Endothelial cell of umbilical vein (primary cell): ENCODE results near the gene PDE10A. TPM values are rescaled to one million over a fixed set of nuclear protein-coding genes. Genes with fewer than 3 reads are reported as not detected.

ENCODE experiments used
- BruUV-seq: library from RNA; stranded (reverse); fragments of 400-500 nt; replicated peaks from 2 replicates; lab custom pipeline; 2021; lab: Mats Ljungman, UMichigan
- CTCF ChIA-PET: fragments of 300-600, 350-600 bp; sonication (Branson Sonifier 250); formaldehyde crosslinking; loops from one replicate; lab custom pipeline; 2021; ENCODE audit warnings: antibody characterized with exemption, inconsistent platforms; lab: Charles Lee
- POLR2A ChIA-PET: fragments of 300-600, 350-600 bp; sonication (Branson Sonifier 250); formaldehyde crosslinking; loops from one replicate; lab custom pipeline; 2021; ENCODE audit warnings: antibody characterized with exemption, inconsistent platforms; lab: Charles Lee
- DNase-seq: peaks from one replicate; pipeline ENCODE4 v3.0.0-alpha.2; 2011; ENCODE audit warnings: low read depth, low spot score
- FAIRE-seq: peaks from 2 replicates; lab custom pipeline; 2011; peaks lifted over from hg19 to GRCh38; lab: Jason Lieb, UNC
- H2AFZ ChIP-seq: 2 replicates; pipeline ENCODE4 v1.6.0; 2012; ENCODE audit warnings: low read depth, low read length, control low read depth, inconsistent platforms
- H3K27ac ChIP-seq: 2 replicates; pipeline ENCODE4 v1.5.1; 2011; ENCODE audit warnings: low read depth, mild to moderate bottlenecking, control low read depth, low read length, moderate library complexity; ENCODE audit not compliant: insufficient read depth
- H3K27me3 ChIP-seq, 2 experiments: 2 replicates each; pipeline versions ENCODE4 v1.6.0 to v1.6.1; 2011; ENCODE audit warnings: low read length in 2 of 2, mixed read lengths in 1 of 2; ENCODE audit not compliant: control insufficient read depth in 2 of 2, insufficient read depth in 2 of 2
- H3K36me3 ChIP-seq, 2 experiments: 2 replicates in 1 of 2; 3 replicates in 1 of 2; pipeline ENCODE4 v1.5.1; 2011; ENCODE audit warnings: low read length in 2 of 2, mild to moderate bottlenecking in 1 of 2, moderate library complexity in 1 of 2; ENCODE audit not compliant: control insufficient read depth in 2 of 2, insufficient read depth in 2 of 2; ENCODE audit errors: extremely low read depth in 1 of 2
- H3K4me1 ChIP-seq: 3 replicates; pipeline ENCODE4 v1.5.1; 2011; ENCODE audit warnings: mild to moderate bottlenecking, low read length; ENCODE audit not compliant: control insufficient read depth, insufficient read depth; ENCODE audit errors: extremely low read depth
- H3K4me2 ChIP-seq: 2 replicates; pipeline ENCODE4 v1.6.1; 2011; ENCODE audit warnings: low read length, control low read depth, mixed read lengths; ENCODE audit not compliant: insufficient read depth
- H3K4me3 ChIP-seq, 3 experiments: fragments of 200-600 bp in 1 of 3; sonication (generic), shearing (Covaris generic) in 1 of 3; replicated peaks in 1 of 3; 2 replicates each; pipeline ENCODE4 v1.5.1; 2011 to 2016; ENCODE audit warnings: control low read depth in 3 of 3, low read length in 3 of 3, mild to moderate bottlenecking in 2 of 3, inconsistent platforms in 1 of 3, low read depth in 1 of 3, moderate library complexity in 1 of 3; ENCODE audit not compliant: insufficient read depth in 1 of 3
- H3K79me2 ChIP-seq: 2 replicates; pipeline ENCODE4 v1.6.0; 2012; ENCODE audit warnings: low read length, inconsistent platforms; ENCODE audit not compliant: control insufficient read depth, insufficient read depth
- H3K9ac ChIP-seq: replicated peaks from 2 replicates; pipeline ENCODE3; 2011; ENCODE audit warnings: low read length, control low read depth; ENCODE audit not compliant: insufficient read depth; ENCODE audit errors: extremely low read depth
- H3K9me1 ChIP-seq: replicated peaks from 3 replicates; pipeline ENCODE4 v1.6.0; 2011; ENCODE audit warnings: mild to moderate bottlenecking, low read length; ENCODE audit not compliant: control insufficient read depth, insufficient read depth; ENCODE audit errors: extremely low read depth
- H3K9me3 ChIP-seq: replicated peaks from 2 replicates; pipeline ENCODE4 v1.5.1; 2012; ENCODE audit warnings: low read length, inconsistent platforms; ENCODE audit not compliant: control insufficient read depth, insufficient read depth
- H4K20me1 ChIP-seq: replicated peaks from 2 replicates; pipeline ENCODE3; 2011; ENCODE audit warnings: mild to moderate bottlenecking, low read length; ENCODE audit not compliant: control insufficient read depth, insufficient read depth; ENCODE audit errors: extremely low read depth
- EZH2 ChIP-seq: IDR thresholded peaks from 2 replicates; pipeline ENCODE4 v1.6.1; 2012; ENCODE audit warnings: borderline replicate concordance, low read depth, mild to moderate bottlenecking, moderate library complexity, low read length, inconsistent platforms; ENCODE audit not compliant: severe bottlenecking
- FOS ChIP-seq: IDR thresholded peaks from 2 replicates; pipeline ENCODE4 v1.6.1; 2011; ENCODE audit warnings: mild to moderate bottlenecking, low read length, moderate library complexity, borderline replicate concordance; ENCODE audit not compliant: insufficient read depth
- GATA2 ChIP-seq: IDR thresholded peaks from 2 replicates; pipeline ENCODE4 v1.7.0; 2011; ENCODE audit warnings: low read depth, mild to moderate bottlenecking, moderate library complexity, mixed read lengths, low read length; ENCODE audit not compliant: insufficient read length, insufficient read depth
- JUN ChIP-seq: IDR thresholded peaks from 2 replicates; pipeline ENCODE4 v1.6.1; 2011; ENCODE audit warnings: borderline replicate concordance, low read depth; ENCODE audit not compliant: insufficient read length, insufficient read depth
- MYC ChIP-seq: IDR thresholded peaks from one replicate; pipeline ENCODE4 v1.6.1; 2011; ENCODE audit warnings: mild to moderate bottlenecking, low read depth, low read length
- POLR2A ChIP-seq: IDR thresholded peaks from 2 replicates; pipeline ENCODE4 v1.6.1; 2012; ENCODE audit warnings: low read depth, mild to moderate bottlenecking, control low read depth, low read length
- POLR2AphosphoS5 ChIP-seq: IDR thresholded peaks from 2 replicates; pipeline ENCODE4 v1.6.1; 2012; ENCODE audit warnings: low read depth, mild to moderate bottlenecking, control low read depth, low read length, moderate library complexity; ENCODE audit not compliant: insufficient read depth
- dilution Hi-C: fragments of 300-500 bp; cut with MboI; formaldehyde crosslinking; loops from one replicate; pipeline ENCODE4 v1.15.0; 2019; ENCODE audit warnings: low sequenced_read_pairs; ENCODE audit not compliant: extremely low pct_ligation_motif_present
- intact Hi-C: fragments of 100-400 bp; cut with micrococcal nuclease; formaldehyde crosslinking; loops from one replicate; pipeline ENCODE4 v1.10.0; 2022
- polyA plus RNA-seq, 4 experiments: library from polyadenylated mRNA; depleted of rRNA in 3 of 4; stranded (reverse) in 3 of 4; unstranded in 1 of 4; fragments of >200 nt; gene quantifications; 2 replicates each; pipeline versions ENCODE4 v1.2.1 to v1.2.3, GENCODE V29; 2011 to 2012; ENCODE audit warnings: missing spikeins in 1 of 4
- total RNA-seq: library from RNA; stranded (reverse); gene quantifications from 2 replicates; pipeline ENCODE4 v1.2.3, GENCODE V29; 2021
- TF ChIP-seq, protein P1 (sequence below): IDR thresholded peaks from 2 replicates; pipeline ENCODE4 v1.6.1; 2011; ENCODE audit not compliant: insufficient read depth, insufficient read length
- TF ChIP-seq, protein P2 (sequence below), 2 donors: IDR thresholded peaks; 1 replicate in 1 of 2; 2 replicates in 1 of 2; pipeline ENCODE4 v1.5.1; 2011; ENCODE audit warnings: low read length in 2 of 2, mild to moderate bottlenecking in 2 of 2, moderate library complexity in 2 of 2, control low read depth in 1 of 2, inconsistent platforms in 1 of 2, low read depth in 1 of 2; ENCODE audit not compliant: insufficient read depth in 1 of 2; ENCODE audit errors: extremely low read depth in 1 of 2

PDE10A gene
- total and polyA plus RNA-seq, 2 donors (not counting 3 experiments of a cell fraction or from before 2014, with no cell fraction given): 0.86 to 2.9 TPM

DNA sequence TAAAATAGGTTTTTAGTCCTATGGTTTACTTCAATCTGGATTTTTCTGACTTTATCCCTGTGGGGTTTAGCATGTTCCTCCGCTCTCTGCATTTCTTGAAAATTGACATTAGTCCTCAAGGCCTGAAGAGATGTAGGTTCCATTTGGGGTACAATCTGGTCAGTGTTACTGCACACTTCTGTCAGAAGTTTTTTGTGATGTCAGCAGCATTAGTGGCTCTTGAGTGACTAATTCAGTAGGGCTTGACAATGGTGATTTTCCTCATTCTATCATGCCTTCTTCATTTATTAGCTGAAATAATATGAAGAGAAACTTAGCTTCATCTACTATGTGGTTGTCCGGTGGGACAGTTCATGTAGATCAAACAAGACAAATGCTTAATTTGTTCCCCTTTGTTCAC, 114.6 kb downstream of the PDE10A start:
- Histone ChIP-seq H2AFZ (no peak overlapping the region), H3K4me1 (no peaks in the 10 kb centered on the region), H3K27ac (no peak overlapping the region), H3K36me3 (no peaks in the 10 kb centered on the region), H3K9ac (no peak overlapping the region), H3K4me2 (no peak overlapping the region), H3K4me3 (no peak overlapping the region), H3K27me3 (peaks cover 0 to 4% of the 10 kb centered on the region in 2 experiments), H3K9me3 (no peaks in the 10 kb centered on the region), H4K20me1 (no peaks in the 10 kb centered on the region), H3K79me2 (no peaks in the 10 kb centered on the region), H3K9me1 (no peaks in the 10 kb centered on the region)
- no peak for TF ChIP-seq POLR2A
- TF ChIP-seq, protein P1, sequence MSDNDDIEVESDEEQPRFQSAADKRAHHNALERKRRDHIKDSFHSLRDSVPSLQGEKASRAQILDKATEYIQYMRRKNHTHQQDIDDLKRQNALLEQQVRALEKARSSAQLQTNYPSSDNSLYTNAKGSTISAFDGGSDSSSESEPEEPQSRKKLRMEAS: no peak
- TF ChIP-seq JUN: no peak
- TF ChIP-seq GATA2: no peak
- TF ChIP-seq MYC: no peak
- TF ChIP-seq, protein P2, sequence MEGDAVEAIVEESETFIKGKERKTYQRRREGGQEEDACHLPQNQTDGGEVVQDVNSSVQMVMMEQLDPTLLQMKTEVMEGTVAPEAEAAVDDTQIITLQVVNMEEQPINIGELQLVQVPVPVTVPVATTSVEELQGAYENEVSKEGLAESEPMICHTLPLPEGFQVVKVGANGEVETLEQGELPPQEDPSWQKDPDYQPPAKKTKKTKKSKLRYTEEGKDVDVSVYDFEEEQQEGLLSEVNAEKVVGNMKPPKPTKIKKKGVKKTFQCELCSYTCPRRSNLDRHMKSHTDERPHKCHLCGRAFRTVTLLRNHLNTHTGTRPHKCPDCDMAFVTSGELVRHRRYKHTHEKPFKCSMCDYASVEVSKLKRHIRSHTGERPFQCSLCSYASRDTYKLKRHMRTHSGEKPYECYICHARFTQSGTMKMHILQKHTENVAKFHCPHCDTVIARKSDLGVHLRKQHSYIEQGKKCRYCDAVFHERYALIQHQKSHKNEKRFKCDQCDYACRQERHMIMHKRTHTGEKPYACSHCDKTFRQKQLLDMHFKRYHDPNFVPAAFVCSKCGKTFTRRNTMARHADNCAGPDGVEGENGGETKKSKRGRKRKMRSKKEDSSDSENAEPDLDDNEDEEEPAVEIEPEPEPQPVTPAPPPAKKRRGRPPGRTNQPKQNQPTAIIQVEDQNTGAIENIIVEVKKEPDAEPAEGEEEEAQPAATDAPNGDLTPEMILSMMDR (IDR thresholded peaks at IDR 0.05; ENCODE audit: extremely low read depth in 1 of 2, insufficient read depth in 1 of 2, low read depth in 1 of 2, low read length in 2 of 2): no peak
- no peak for TF ChIP-seq EZH2
- TF ChIP-seq POLR2AphosphoS5: no peak
- TF ChIP-seq FOS: no peak
- FAIRE-seq (no peak), DNase-seq (no peak)
- ChIA-PET POLR2A (no interaction called here), CTCF (interaction anchor here (1.0 kb wide), 1 partner anchor 108 kb away, joined by 3 read pairs; no protein-coding TSS in a partner anchor)
- intact Hi-C loops: no loop called here
- dilution Hi-C loops: no loop called here
- BruUV-seq: no TSS peak
